Measurements from ENCODE around the gene NGEF.

Gene NGEF

GRCh38 chr2:233044974-233045605 is 32.0 kb upstream of the NGEF start:
- DNase-seq (ENCODE audit: low spot score), result no peak

GRCh38 chr2:233042549-233042948 is 29.5 kb upstream of the NGEF start:
- DNase-seq (ENCODE audit: low spot score), result no peak

GRCh38 chr2:233041722-233042323 is 28.8 kb upstream of the NGEF start:
- DNase-seq (ENCODE audit: low spot score), result no peak

DNA sequence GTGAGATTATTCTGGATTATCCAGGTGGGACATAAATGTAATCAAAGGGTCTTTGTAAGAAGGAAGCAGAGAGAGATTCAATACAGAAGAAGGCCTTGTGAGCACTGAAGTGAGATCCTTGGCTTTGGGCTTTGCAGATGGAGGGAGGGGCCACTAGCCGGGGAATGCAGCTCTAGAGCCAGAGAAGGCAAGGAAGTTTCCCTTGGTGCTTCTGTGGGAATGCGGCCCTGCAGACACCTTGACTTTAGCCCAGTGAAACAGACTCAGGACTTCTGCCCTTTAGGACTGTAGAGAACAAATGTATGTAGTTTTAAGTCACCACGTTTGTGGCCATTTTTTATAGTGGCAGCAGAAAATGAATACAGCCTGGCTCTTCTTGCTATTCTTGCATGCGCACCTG is 27.5 kb upstream of the NGEF start:
- no peak for DNase-seq (ENCODE audit: low spot score)

GRCh38 chr2:233039846-233040530 is 26.9 kb upstream of the NGEF start:
- no peak for DNase-seq (ENCODE audit: low spot score)

GRCh38 chr2:233039212-233039845 is 26.3 kb upstream of the NGEF start:
- no peak for DNase-seq (ENCODE audit: low spot score)

DNA sequence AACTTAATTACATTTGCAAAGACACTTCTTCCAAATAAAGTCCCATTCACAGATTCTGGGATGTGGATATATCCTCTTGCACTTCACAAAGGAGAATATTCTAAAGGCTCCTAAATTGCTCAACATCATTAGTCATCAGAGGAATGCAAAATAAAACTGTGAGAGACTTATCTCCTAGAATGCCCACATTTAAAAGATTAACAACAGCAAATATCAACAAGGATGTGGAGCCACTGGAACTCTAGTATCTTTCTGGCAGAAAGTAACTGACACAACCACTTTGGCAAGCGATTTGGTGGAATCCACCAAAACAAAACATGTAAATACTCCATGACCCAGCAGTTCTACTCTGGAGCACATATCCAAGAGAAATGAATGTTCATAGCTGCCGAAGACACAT is 24.0 kb upstream of the NGEF start:
- no peak for DNase-seq (ENCODE audit: low spot score)

- DNase-seq (ENCODE audit: low spot score), result no peak
These were observed 23.2 kb upstream of the NGEF start for GRCh38 chr2:233036162-233036838.

DNA sequence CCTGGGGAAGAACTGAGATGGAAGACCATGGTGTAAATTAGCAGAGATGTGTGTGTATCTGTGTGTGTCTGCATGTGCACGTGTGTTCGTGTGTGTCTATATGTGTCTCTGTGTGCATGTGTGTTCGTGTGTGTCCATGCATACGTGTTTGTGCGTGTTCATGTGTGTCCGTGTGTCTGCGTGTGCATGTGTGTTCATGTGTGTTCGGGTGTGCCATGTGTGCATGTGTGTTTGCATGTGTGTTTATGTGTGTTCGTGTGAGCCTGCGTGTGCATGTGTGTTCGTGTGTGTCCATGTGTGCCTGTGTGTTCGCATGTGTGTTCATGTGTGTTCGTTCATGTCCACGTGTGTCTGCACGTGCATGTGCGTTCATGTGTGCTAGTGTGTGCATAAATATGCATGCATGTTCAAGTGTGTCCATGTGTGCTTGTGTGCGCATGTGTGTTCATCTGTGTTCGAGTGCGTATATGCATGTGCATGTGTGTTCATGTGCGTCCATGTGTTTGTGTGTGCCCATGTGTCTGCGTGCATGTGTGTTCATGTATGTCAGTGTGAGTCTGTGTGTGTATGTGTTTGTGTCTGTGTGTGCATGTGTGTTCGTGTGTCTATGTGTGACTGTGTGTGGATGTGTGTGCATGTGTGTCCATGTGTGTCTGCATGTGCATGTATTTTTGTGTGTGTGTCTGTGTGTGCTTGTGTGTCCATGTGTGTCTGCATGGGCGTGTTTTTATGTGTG is 22.5 kb upstream of the NGEF start:
- no peak for DNase-seq (ENCODE audit: low spot score)

DNA sequence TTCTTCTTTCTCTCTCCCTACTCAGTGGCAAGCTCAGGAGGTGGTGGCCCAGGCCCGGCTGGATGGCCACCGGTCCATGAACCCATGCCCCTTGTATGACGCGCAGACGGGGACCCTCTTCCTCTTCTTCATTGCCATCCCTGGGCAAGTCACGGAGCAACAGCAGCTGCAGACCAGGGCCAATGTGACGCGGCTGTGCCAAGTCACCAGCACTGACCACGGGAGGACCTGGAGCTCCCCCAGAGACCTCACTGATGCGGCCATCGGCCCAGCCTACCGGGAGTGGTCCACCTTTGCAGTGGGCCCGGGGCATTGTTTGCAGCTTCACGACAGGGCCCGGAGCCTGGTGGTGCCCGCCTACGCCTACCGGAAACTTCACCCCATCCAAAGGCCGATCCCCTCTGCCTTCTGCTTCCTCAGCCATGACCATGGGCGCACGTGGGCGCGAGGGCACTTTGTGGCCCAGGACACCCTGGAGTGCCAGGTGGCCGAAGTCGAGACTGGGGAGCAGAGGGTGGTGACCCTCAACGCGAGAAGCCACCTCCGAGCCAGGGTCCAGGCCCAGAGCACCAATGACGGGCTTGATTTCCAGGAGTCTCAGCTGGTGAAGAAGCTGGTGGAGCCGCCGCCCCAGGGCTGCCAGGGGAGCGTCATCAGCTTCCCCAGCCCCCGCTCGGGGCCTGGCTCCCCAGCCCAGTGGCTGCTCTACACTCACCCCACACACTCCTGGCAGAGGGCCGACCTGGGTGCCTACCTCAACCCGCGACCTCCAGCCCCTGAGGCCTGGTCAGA is 21.2 kb upstream of the NGEF start:
- no peak for DNase-seq (ENCODE audit: low spot score)

DNA sequence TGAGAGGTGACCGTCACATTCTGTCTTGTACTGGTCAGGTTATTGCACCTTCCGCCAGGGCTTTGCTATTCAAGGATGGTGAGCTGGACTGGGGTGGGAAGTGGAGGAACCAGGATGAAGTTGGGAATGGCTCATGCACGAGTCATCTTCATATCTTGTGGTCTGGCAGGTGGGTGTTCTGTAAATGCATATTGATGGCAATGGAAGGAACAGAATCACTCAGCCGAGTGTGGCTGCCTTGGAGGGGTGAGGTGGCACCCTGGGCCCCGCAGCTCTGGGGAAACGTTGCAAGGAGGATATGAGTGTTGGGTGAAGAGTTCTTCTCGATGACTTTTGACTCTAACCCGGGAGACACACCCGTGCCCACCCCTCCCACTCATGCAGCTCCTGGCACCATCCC is 20.6 kb upstream of the NGEF start:
- no peak for DNase-seq (ENCODE audit: low spot score)

DNA sequence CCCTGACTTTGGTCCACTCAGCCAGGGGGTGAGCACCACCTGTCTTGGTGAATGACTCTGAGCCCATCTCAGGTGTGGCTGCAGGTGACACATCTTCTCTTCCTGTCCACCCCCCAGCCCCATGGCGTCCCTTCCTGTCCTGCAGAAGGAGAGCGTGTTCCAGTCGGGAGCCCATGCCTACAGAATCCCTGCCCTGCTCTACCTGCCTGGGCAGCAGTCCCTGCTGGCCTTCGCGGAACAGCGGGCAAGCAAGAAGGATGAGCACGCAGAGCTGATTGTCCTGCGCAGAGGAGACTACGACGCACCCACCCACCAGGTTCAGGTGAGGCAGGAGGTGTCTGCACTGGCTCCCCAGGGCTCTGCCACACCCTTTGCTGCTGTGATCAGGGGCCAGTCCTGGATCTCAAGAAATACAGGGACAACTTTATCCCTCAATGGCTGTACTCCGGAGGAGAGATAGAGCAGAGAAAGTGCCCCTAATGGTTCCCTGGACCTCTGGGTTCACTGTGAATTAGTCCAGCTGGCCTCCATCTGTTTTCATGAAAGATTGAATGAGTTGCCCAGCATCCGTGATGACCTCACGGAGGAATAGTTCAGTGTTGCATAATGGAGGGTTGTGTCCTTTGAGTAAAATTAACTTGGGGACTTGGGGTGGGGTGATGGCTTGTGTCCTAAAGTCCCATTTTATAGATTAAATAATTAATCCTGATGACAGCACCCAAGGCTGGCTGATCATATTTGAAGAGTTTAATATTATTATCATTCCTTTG is 19.7 kb upstream of the NGEF start, which contains the start of gene NEU2:
TSS of gene NEU2 (plus strand) at position 122 of the 770 bp plus-strand sequence. CDS start at position 122, 0 bp downstream.
- no peak for DNase-seq (ENCODE audit: low spot score)

- no peak for DNase-seq (ENCODE audit: low spot score)
These were observed 18.8 kb upstream of the NGEF start for GRCh38 chr2:233031556-233032500.

GRCh38 chr2:233029321-233029720 is 16.3 kb upstream of the NGEF start:
- no peak for DNase-seq (ENCODE audit: low spot score)

DNA sequence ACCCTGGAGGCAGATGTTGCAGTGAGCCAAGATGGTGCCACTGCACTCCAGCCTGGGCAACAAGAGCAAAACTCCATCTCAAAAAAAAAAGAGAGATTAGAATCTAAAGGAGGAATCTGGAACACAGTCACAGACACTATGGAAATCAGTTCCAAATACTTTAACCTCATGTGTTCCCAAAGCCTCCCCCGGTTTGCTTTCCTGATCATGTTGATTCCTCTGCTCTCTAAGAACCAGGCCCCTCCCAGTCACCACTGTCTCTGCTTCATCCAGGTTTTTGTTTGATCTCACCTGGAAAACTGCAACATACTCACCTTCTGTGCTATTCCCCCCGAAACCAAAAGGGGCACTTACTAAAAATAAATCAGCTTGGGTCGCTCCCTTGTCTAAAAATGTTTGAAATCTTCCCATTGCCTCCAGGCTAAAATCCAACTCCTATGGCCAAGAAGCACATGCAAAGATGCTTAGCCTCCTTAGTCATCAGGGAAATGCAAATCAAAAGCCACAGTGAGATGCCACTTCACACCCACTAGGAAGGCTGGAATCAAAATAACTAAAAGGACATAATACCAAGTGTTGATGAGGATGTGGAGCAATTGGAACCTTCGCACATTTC is 13.2 kb upstream of the NGEF start:
- no peak for DNase-seq (ENCODE audit: low spot score)

- DNase-seq (ENCODE audit: low spot score), result no peak
These were observed 12.7 kb upstream of the NGEF start for GRCh38 chr2:233025706-233026105.

- no peak for DNase-seq (ENCODE audit: low spot score)
These were observed 10.8 kb upstream of the NGEF start for GRCh38 chr2:233023761-233024410.
